Panc1 (cell line): Measurements from ENCODE around the gene ZNF398.
"Not testable (repeated sequence)": the region's sequence is repeated elsewhere in the genome, so short reads cannot be mapped to it uniquely, and the experiment has no call there.

ENCODE experiments used
- CTCF ChIP-seq: fragments of 450-650 bp; IDR thresholded peaks from 2 replicates; pipeline ENCODE4 v1.5.1; 2017; ENCODE audit warnings: mild to moderate bottlenecking
- POLR2AphosphoS5 ChIP-seq: IDR thresholded peaks from 2 replicates; pipeline ENCODE4 v1.6.1; 2012; ENCODE audit warnings: mild to moderate bottlenecking, low read depth, low read length, moderate library complexity
- TCF7L2 ChIP-seq: IDR thresholded peaks from 2 replicates; pipeline ENCODE4 v1.6.1; 2011; ENCODE audit warnings: mild to moderate bottlenecking, low read depth, low read length, inconsistent platforms
- TF ChIP-seq, protein P1 (sequence below), 2 experiments: IDR thresholded peaks; 2 replicates each; pipeline ENCODE4 v1.6.1; 2011 to 2012; ENCODE audit warnings: low read depth in 2 of 2, control low read depth in 1 of 2, low read length in 1 of 2, mild to moderate bottlenecking in 1 of 2, moderate library complexity in 1 of 2; ENCODE audit not compliant: insufficient read depth in 1 of 2

DNA sequence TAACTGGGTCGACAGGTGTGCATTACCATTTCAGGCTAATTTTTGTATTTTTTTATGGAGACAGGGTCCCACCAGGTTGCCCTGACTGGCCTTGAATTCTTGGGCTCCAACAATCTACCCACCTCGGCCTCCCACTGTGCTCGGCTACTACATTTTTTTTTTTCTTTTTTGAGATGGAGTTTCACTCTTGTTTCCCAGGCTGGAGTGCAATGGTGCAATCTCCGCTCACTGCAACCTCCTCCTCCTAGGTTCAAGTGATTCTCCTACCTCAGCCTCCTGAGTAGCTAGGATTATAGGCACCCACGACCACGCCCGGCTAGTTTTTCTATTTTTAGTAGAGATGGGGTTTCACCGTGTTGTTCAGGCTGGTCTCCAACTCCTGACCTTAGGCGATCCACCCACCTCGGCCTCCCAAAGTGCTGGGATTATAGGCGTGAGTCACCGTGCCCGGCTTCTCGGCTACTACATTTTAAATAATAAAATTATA is 2.8 kb upstream of the ZNF398 start:
- not testable (repeated sequence) for TF ChIP-seq TCF7L2, CTCF, POLR2AphosphoS5
- TF ChIP-seq, protein P1, sequence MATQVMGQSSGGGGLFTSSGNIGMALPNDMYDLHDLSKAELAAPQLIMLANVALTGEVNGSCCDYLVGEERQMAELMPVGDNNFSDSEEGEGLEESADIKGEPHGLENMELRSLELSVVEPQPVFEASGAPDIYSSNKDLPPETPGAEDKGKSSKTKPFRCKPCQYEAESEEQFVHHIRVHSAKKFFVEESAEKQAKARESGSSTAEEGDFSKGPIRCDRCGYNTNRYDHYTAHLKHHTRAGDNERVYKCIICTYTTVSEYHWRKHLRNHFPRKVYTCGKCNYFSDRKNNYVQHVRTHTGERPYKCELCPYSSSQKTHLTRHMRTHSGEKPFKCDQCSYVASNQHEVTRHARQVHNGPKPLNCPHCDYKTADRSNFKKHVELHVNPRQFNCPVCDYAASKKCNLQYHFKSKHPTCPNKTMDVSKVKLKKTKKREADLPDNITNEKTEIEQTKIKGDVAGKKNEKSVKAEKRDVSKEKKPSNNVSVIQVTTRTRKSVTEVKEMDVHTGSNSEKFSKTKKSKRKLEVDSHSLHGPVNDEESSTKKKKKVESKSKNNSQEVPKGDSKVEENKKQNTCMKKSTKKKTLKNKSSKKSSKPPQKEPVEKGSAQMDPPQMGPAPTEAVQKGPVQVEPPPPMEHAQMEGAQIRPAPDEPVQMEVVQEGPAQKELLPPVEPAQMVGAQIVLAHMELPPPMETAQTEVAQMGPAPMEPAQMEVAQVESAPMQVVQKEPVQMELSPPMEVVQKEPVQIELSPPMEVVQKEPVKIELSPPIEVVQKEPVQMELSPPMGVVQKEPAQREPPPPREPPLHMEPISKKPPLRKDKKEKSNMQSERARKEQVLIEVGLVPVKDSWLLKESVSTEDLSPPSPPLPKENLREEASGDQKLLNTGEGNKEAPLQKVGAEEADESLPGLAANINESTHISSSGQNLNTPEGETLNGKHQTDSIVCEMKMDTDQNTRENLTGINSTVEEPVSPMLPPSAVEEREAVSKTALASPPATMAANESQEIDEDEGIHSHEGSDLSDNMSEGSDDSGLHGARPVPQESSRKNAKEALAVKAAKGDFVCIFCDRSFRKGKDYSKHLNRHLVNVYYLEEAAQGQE (IDR thresholded peaks at IDR 0.05; ENCODE audit: insufficient read depth in 1 of 2, low read depth in 2 of 2, low read length in 1 of 2), result not testable (repeated sequence)
